ENCODE measurements around the gene VCP.

The VCP gene

GRCh38 chr9:35042891-35043545, 29.4 kb downstream of the VCP start:
- Histone ChIP-seq H3K9ac (ENCODE audit: low read length) (no peak overlapping the region), H3K9me2 (ENCODE audit: low read depth, low read length) (no peaks in the 10 kb centered on the region), H3K9me3 (ENCODE audit: low read length) (no peaks in the 10 kb centered on the region), H3K79me2 (ENCODE audit: insufficient read depth, low read length) (no peaks in the 10 kb centered on the region), H3K4me2 (ENCODE audit: low read length) (no peak overlapping the region), H3K36me3 (ENCODE audit: insufficient read depth, low read length) (no peaks in the 10 kb centered on the region; the same call in 1 of the 2 replicates), H4K20me1 (ENCODE audit: insufficient read depth, low read length) (no peaks in the 10 kb centered on the region), H3K27me3 (ENCODE audit: insufficient read depth, low read length) (no peaks in the 10 kb centered on the region), H3F3A (ENCODE audit: insufficient read depth, low read length) (no peaks in the 10 kb centered on the region), H3K4me1 (ENCODE audit: insufficient read depth, low read length, severe bottlenecking) (no peaks in the 10 kb centered on the region), H3K4me3 (ENCODE audit: low read depth, low read length, poor library complexity, severe bottlenecking) (no peak overlapping the region), H3K27ac (ENCODE audit: low read depth, low read length, poor library complexity, severe bottlenecking) (no peak overlapping the region), H2AFZ (ENCODE audit: low read length) (no peak overlapping the region)
- no peak for TF ChIP-seq CTCF (IDR thresholded peaks at IDR 0.05; ENCODE audit: low read length)
- no peak for TF ChIP-seq EZH2 (IDR thresholded peaks at IDR 0.05; ENCODE audit: borderline replicate concordance, low read length)

- Histone ChIP-seq H3K4me3 (ENCODE audit: low read depth, low read length, poor library complexity, severe bottlenecking) (no peak overlapping the region), H3K4me2 (ENCODE audit: low read length) (no peak overlapping the region), H3K79me2 (ENCODE audit: insufficient read depth, low read length) (no peaks in the 10 kb centered on the region), H3F3A (ENCODE audit: insufficient read depth, low read length) (no peaks in the 10 kb centered on the region), H3K9me3 (ENCODE audit: low read length) (no peaks in the 10 kb centered on the region), H4K20me1 (ENCODE audit: insufficient read depth, low read length) (no peaks in the 10 kb centered on the region), H3K36me3 (ENCODE audit: insufficient read depth, low read length) (no peaks in the 10 kb centered on the region; the same call in 1 of the 2 replicates), H2AFZ (ENCODE audit: low read length) (no peak overlapping the region), H3K4me1 (ENCODE audit: insufficient read depth, low read length, severe bottlenecking) (no peaks in the 10 kb centered on the region), H3K27me3 (ENCODE audit: insufficient read depth, low read length) (no peaks in the 10 kb centered on the region), H3K27ac (ENCODE audit: low read depth, low read length, poor library complexity, severe bottlenecking) (no peak overlapping the region), H3K9me2 (ENCODE audit: low read depth, low read length) (no peaks in the 10 kb centered on the region), H3K9ac (ENCODE audit: low read length) (no peak overlapping the region)
- no peak for TF ChIP-seq CTCF (IDR thresholded peaks at IDR 0.05; ENCODE audit: low read length)
- TF ChIP-seq EZH2 (IDR thresholded peaks at IDR 0.05; ENCODE audit: borderline replicate concordance, low read length) = no peak
Observed at GRCh38 chr9:35042081-35042604, 30.3 kb downstream of the VCP start.

- Histone ChIP-seq H2AFZ (ENCODE audit: low read length) (no peak overlapping the region), H3K4me3 (ENCODE audit: low read depth, low read length, poor library complexity, severe bottlenecking) (no peak overlapping the region)
Observed at GRCh38 chr9:35035851-35036701, 36.3 kb downstream of the VCP start.

More at GRCh38 chr9:35035851-35036701, 36.3 kb downstream of the VCP start:
- H3K36me3 ChIP-seq (ENCODE audit: insufficient read depth, low read length) = no peaks in the 10 kb centered on the region
- no peak overlapping the region for H3K27ac ChIP-seq (ENCODE audit: low read depth, low read length, poor library complexity, severe bottlenecking)
- no peak overlapping the region for H3K9ac ChIP-seq (ENCODE audit: low read length)
- H4K20me1 ChIP-seq (ENCODE audit: insufficient read depth, low read length) = no peaks in the 10 kb centered on the region
- H3F3A ChIP-seq (ENCODE audit: insufficient read depth, low read length) = no peaks in the 10 kb centered on the region
- no peaks in the 10 kb centered on the region for H3K4me1 ChIP-seq (ENCODE audit: insufficient read depth, low read length, severe bottlenecking)
- H3K27me3 ChIP-seq (ENCODE audit: insufficient read depth, low read length) = no peaks in the 10 kb centered on the region
- H3K9me3 ChIP-seq (ENCODE audit: low read length) = no peaks in the 10 kb centered on the region
- H3K79me2 ChIP-seq (ENCODE audit: insufficient read depth, low read length) = no peaks in the 10 kb centered on the region
- H3K9me2 ChIP-seq (ENCODE audit: low read depth, low read length) = no peaks in the 10 kb centered on the region
- H3K4me2 ChIP-seq (ENCODE audit: low read length) = no peak overlapping the region
- TF ChIP-seq CTCF (IDR thresholded peaks at IDR 0.05; ENCODE audit: low read length) (no peak), EZH2 (IDR thresholded peaks at IDR 0.05; ENCODE audit: borderline replicate concordance, low read length) (no peak)
